Hepatocyte (in vitro differentiated cells): ENCODE measurements around the gene NXN.
"Not testable (repeated sequence)": the region's sequence is repeated elsewhere in the genome, so short reads cannot be mapped to it uniquely, and the experiment has no call there.

Experiments used
- CTCF ChIP-seq: fragments of 200-600 bp; sonication (generic); IDR thresholded peaks from 2 replicates; pipeline ENCODE4 v1.5.1; 2016; ENCODE audit warnings: antibody characterized with exemption, mild to moderate bottlenecking; ENCODE audit not compliant: poor library complexity
- EZH2 ChIP-seq: fragments of 200-600 bp; sonication (generic); IDR thresholded peaks from 2 replicates; pipeline ENCODE4 v1.6.1; 2016; ENCODE audit warnings: antibody characterized with exemption, mild to moderate bottlenecking, borderline replicate concordance

- not testable (repeated sequence) for TF ChIP-seq CTCF, EZH2
Measured at GRCh38 chr17:789931-790873, 189.4 kb downstream of the NXN start.
